GM13976 (cell line): ENCODE results near the gene DICER1.

Experiments used
- DNase-seq: peaks from one replicate; pipeline ENCODE4 v3.0.0; 2012; ENCODE audit warnings: low spot score
- in situ Hi-C: fragments of 300-500 bp; cut with MboI; formaldehyde crosslinking; loops from one replicate; pipeline ENCODE4 v1.12.0; 2022; ENCODE audit warnings: low sequenced_read_pairs, mixed read lengths, inconsistent platforms; ENCODE audit not compliant: unreplicated experiment
- TF ChIP-seq, protein P1 (sequence below): IDR thresholded peaks from 2 replicates; pipeline ENCODE4 v1.5.1; 2012; ENCODE audit warnings: borderline replicate concordance, mild to moderate bottlenecking; ENCODE audit not compliant: insufficient read depth; ENCODE audit errors: extremely low read depth, missing control alignments, control extremely low read depth

Gene DICER1

DNA sequence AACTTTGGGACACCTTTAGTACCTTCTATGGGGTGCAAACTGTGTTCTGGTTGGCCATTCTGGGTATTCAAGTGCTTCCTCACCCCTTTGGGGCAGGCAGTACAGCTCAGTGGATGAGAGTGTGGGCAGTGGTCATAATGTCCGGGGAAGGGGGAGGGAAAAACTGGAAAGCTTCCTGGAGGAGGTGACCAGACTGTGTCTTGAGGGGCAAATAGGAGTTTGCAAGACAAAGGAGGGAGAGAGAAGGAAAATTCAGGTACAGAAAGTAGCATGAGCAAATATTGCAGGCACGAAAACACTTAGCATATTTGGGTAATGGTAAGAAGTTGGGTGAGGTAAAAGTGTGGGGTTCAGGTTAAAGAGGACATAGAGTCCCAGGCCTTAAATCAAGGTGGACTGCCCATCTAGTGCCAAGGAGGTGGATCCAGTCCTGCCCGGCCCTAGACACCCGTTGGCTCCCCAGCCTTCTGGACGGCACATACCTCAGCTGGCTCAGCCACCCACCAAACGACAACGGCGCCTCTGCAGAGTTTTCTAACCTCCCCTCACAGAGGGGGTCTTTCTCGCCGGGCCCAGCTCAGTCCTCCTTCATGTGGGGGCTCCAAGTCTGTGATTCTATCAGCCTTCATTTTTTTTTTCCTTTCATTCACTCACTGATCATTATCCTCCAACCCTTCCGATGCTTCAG, 86.4 kb downstream of the DICER1 start:
- peak; percentile 15 for DNase-seq
- TF ChIP-seq, protein P1, sequence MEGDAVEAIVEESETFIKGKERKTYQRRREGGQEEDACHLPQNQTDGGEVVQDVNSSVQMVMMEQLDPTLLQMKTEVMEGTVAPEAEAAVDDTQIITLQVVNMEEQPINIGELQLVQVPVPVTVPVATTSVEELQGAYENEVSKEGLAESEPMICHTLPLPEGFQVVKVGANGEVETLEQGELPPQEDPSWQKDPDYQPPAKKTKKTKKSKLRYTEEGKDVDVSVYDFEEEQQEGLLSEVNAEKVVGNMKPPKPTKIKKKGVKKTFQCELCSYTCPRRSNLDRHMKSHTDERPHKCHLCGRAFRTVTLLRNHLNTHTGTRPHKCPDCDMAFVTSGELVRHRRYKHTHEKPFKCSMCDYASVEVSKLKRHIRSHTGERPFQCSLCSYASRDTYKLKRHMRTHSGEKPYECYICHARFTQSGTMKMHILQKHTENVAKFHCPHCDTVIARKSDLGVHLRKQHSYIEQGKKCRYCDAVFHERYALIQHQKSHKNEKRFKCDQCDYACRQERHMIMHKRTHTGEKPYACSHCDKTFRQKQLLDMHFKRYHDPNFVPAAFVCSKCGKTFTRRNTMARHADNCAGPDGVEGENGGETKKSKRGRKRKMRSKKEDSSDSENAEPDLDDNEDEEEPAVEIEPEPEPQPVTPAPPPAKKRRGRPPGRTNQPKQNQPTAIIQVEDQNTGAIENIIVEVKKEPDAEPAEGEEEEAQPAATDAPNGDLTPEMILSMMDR, result no peak
- in situ Hi-C loops, result no loop called here

DNA sequence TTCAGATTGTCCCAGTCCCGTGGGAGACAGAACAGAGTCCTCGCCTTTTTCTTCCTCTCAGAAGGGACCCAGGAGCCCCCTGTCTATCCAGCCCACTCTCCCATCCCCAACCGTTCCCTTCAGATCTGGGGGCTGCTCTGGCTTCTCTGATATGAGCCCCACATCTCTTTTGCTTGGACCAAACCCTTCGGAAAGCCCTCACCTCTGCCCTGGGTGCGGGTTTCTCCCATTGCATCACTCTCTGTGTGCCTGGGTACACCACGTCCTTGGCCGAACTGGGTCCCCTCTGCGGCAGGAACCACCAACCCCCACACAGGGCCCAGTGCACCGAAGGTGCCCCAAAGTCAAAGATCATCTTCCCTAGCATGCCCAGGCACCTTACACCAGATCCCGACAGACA, 87.8 kb downstream of the DICER1 start:
- TF ChIP-seq, protein P1, result no peak
- DNase-seq, result peak; percentile 9
- in situ Hi-C loops, result no loop called here

DNA sequence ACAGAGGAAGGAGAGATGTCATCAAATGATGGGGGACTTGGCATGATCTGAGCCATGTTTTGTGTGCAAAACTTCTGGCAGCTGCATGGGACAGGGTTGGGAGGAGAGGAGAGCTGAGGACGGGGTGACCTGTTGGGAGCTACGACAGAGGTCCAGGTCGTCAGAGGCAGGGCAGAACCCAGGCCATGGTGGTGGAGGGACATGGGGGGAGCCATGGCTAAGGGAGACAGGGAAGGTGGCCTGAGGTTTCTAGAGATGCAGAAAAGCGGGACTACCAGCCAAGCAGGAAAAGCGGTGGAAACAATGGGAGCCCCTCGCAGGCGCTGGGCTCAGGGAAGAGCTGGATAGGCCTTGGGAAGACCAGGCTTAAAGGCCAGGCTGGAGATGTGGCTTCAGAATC, 88.3 kb downstream of the DICER1 start:
- in situ Hi-C loops, result no loop called here
- no peak for DNase-seq
- TF ChIP-seq, protein P1, result no peak

DNA sequence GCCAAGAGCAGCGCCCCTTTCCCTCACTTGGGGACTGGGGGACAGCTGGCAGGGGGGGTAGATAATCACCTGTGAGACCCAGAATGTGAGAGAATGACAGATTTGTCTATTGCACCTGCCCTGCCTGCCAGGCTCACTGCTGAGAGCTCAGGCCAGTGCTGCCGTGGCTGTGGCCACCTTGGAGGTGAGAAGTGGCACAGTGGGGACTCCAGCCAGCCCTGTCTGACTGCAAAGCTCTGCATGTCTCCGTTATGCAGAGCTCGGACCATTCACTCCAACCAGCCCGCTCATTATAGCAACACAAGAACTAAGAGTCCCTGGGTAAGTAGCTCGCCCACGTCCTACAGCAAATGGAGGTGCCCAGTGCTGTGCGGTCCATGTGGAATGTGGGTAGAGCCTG, 88.8 kb downstream of the DICER1 start:
- no peak for DNase-seq
- in situ Hi-C loops, result no loop called here
- TF ChIP-seq, protein P1, result no peak

DNA sequence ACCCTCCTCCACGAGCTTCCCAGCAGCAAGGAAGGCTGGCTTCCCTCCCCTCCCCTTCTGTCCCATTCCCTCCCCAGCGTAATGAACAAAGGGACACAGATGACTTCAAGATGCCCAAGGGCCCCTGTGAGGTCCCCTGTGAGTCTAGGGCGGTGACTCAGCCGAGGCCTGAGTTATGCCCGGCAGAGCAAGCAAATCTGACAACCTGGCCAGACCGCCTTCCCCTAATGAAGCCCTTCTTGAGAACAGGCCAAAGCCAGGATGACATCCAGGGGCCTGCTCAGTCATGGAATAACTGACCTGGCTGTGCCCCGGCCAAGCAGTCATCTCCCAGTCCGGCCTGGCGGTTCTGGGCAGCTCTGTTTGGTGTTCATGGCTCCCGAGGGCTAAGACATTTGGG, 89.2 kb downstream of the DICER1 start:
- in situ Hi-C loops, result no loop called here
- no peak for DNase-seq

DNA sequence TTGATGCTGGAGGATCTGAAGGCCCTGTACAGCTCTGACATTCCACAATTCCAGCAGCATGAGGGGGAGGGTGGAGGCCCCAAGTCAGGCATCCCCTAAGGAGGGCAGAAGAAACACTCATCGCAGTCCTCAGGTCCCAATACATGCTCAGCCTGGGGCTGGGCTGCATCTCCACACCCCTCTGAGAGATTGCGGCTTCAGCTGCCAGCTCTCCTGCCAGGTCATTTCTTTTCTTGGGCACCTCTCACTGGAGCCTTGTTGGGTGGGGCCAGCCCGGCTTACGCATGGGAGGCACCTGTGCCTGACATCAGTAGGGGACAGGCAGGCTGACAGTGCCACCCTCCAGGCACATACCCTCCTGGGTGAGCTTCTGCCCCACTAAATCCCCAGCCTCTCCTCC, 89.8 kb downstream of the DICER1 start:
- TF ChIP-seq, protein P1, result no peak
- DNase-seq, result no peak
- in situ Hi-C loops, result no loop called here

More for the DNA sequence above, 89.2 kb downstream of the DICER1 start:
- TF ChIP-seq, protein P1, result no peak
